NCI-H128 (cell line): Measurements from ENCODE around the gene QKI.
"Not testable (repeated sequence)": the region's sequence is repeated elsewhere in the genome, so short reads cannot be mapped to it uniquely, and the experiment has no call there.

ENCODE experiments used
- DNase-seq: peaks from one replicate; lab custom pipeline; 2025; ENCODE audit not compliant: unreplicated experiment; lab: John Stamatoyannopoulos, UW

The QKI gene

GRCh38 chr6:163414117-163414945 is at the start of gene QKI:
Gene QKI (plus strand): TSS chr6:163414718. CDS start chr6:163415194, 476 bp downstream.
- DNase-seq: peak; percentile 40

- DNase-seq: no peak
Observed at GRCh38 chr6:163366288-163366687, 48.2 kb upstream of the QKI start.

GRCh38 chr6:163367497-163368183 is 46.9 kb upstream of the QKI start:
- no peak for DNase-seq

GRCh38 chr6:163369141-163369540 is 45.4 kb upstream of the QKI start:
- no peak for DNase-seq

- DNase-seq: no peak
Observed at GRCh38 chr6:163369628-163370365, 44.7 kb upstream of the QKI start.

- DNase-seq: no peak
Observed at GRCh38 chr6:163370464-163371117, 43.9 kb upstream of the QKI start.

- no peak for DNase-seq
Observed at GRCh38 chr6:163371129-163371528, 43.4 kb upstream of the QKI start.

GRCh38 chr6:163373240-163373639 is 41.3 kb upstream of the QKI start:
- no peak for DNase-seq

- DNase-seq: no peak
Observed at GRCh38 chr6:163375361-163375760, 39.2 kb upstream of the QKI start.

GRCh38 chr6:163376187-163376586 is 38.3 kb upstream of the QKI start:
- no peak for DNase-seq

GRCh38 chr6:163377561-163377960 is 37.0 kb upstream of the QKI start:
- DNase-seq: no peak

GRCh38 chr6:163380216-163380615 is 34.3 kb upstream of the QKI start:
- DNase-seq: no peak

GRCh38 chr6:163381118-163381756 is 33.3 kb upstream of the QKI start:
- DNase-seq: peak; percentile 34

- not testable (repeated sequence) for DNase-seq
Observed at GRCh38 chr6:163383396-163383795, 31.1 kb upstream of the QKI start.

GRCh38 chr6:163383912-163384311 is 30.6 kb upstream of the QKI start:
- DNase-seq: no peak

- no peak for DNase-seq
Observed at GRCh38 chr6:163384510-163384909, 30.0 kb upstream of the QKI start.

GRCh38 chr6:163385503-163385902 is 29.0 kb upstream of the QKI start:
- DNase-seq: not testable (repeated sequence)

GRCh38 chr6:163386329-163386908 is 28.1 kb upstream of the QKI start:
- DNase-seq: no peak

GRCh38 chr6:163387317-163387716 is 27.2 kb upstream of the QKI start:
- DNase-seq: no peak

GRCh38 chr6:163389354-163389753 is 25.2 kb upstream of the QKI start:
- DNase-seq: no peak
